Mesenchymal stem cell (in vitro differentiated cells and primary cell): ENCODE data around the gene HPRT1.

Source experiments
- DNase-seq: peaks from one replicate; pipeline ENCODE4 v3.0.0-alpha.2; 2013
- H2AFZ ChIP-seq: one replicate; pipeline ENCODE4 v1.6.1; 2013; ENCODE audit warnings: low read depth, mild to moderate bottlenecking, control low read depth, inconsistent platforms, low read length, moderate library complexity
- H2AK5ac ChIP-seq: 2 replicates; pipeline ENCODE4 v1.6.1; 2013; ENCODE audit warnings: low read length, moderate library complexity, mild to moderate bottlenecking, inconsistent platforms; ENCODE audit not compliant: severe bottlenecking
- H2BK120ac ChIP-seq: one replicate; pipeline ENCODE4 v1.6.1; 2013; ENCODE audit warnings: low read depth, mild to moderate bottlenecking, inconsistent platforms, low read length, moderate library complexity
- H2BK12ac ChIP-seq, 2 experiments: one replicate each; pipeline ENCODE4 v1.6.1; 2013; ENCODE audit warnings: inconsistent platforms in 2 of 2, low read length in 2 of 2, mild to moderate bottlenecking in 2 of 2, moderate library complexity in 2 of 2, control low read depth in 1 of 2
- H2BK15ac ChIP-seq: one replicate; pipeline ENCODE4 v1.6.1; 2013; ENCODE audit warnings: mild to moderate bottlenecking, low read depth, inconsistent platforms; ENCODE audit not compliant: poor library complexity, severe bottlenecking
- H2BK5ac ChIP-seq: 2 replicates; pipeline ENCODE4 v1.6.1; 2013; ENCODE audit warnings: low read depth, mild to moderate bottlenecking, low read length, control low read depth, inconsistent platforms; ENCODE audit not compliant: poor library complexity, severe bottlenecking
- H3K14ac ChIP-seq, 2 experiments: one replicate each; pipeline ENCODE4 v1.6.1; 2013; ENCODE audit warnings: inconsistent platforms in 2 of 2, low read length in 2 of 2, control low read depth in 1 of 2, mild to moderate bottlenecking in 1 of 2, moderate library complexity in 1 of 2
- H3K18ac ChIP-seq, 2 experiments: one replicate each; pipeline ENCODE4 v1.6.1; 2013; ENCODE audit warnings: inconsistent platforms in 2 of 2, low read length in 2 of 2, control low read depth in 1 of 2, low read depth in 1 of 2, mild to moderate bottlenecking in 1 of 2
- H3K23ac ChIP-seq, 2 experiments: one replicate each; pipeline ENCODE4 v1.6.1; 2013; ENCODE audit warnings: inconsistent platforms in 2 of 2, low read length in 2 of 2, mild to moderate bottlenecking in 2 of 2, moderate library complexity in 2 of 2, control low read depth in 1 of 2
- H3K27ac ChIP-seq: 2 replicates; pipeline ENCODE4 v1.5.1; 2013; ENCODE audit warnings: mild to moderate bottlenecking, moderate library complexity, low read length, control low read depth, inconsistent platforms; ENCODE audit not compliant: poor library complexity, severe bottlenecking
- H3K27me3 ChIP-seq, 2 experiments: 2 replicates each; pipeline versions ENCODE4 v1.6.1 to v1.7.0; 2013; ENCODE audit warnings: low read length in 2 of 2, mild to moderate bottlenecking in 2 of 2, moderate library complexity in 2 of 2, control low read depth in 1 of 2, inconsistent platforms in 1 of 2; ENCODE audit not compliant: control insufficient read depth in 1 of 2, insufficient read depth in 1 of 2
- H3K36me3 ChIP-seq, 2 experiments: 2 replicates each; pipeline versions ENCODE4 v1.6.1 to v1.7.0; 2013; ENCODE audit warnings: low read length in 2 of 2, control low read depth in 1 of 2, inconsistent platforms in 1 of 2, low read depth in 1 of 2, mild to moderate bottlenecking in 1 of 2; ENCODE audit not compliant: insufficient read depth in 2 of 2, control insufficient read depth in 1 of 2
- H3K4ac ChIP-seq, 2 experiments: one replicate each; pipeline ENCODE4 v1.6.1; 2013; ENCODE audit warnings: inconsistent platforms in 2 of 2, low read length in 2 of 2, mild to moderate bottlenecking in 2 of 2, moderate library complexity in 2 of 2, control low read depth in 1 of 2, low read depth in 1 of 2
- H3K4me1 ChIP-seq: 2 replicates; pipeline ENCODE4 v1.6.1; 2013; ENCODE audit warnings: low read depth, low read length, control low read depth; ENCODE audit not compliant: control insufficient read depth, insufficient read depth
- H3K4me2 ChIP-seq: 2 replicates; pipeline ENCODE4 v1.6.1; 2013; ENCODE audit warnings: low read length, mild to moderate bottlenecking, inconsistent platforms; ENCODE audit not compliant: poor library complexity, severe bottlenecking
- H3K4me3 ChIP-seq, 2 experiments: 2 replicates each; pipeline versions ENCODE4 v1.5.1 to v1.7.0; 2013; ENCODE audit warnings: low read length in 2 of 2, mild to moderate bottlenecking in 2 of 2, control low read depth in 1 of 2, low read depth in 1 of 2; ENCODE audit not compliant: insufficient read depth in 1 of 2
- H3K79me1 ChIP-seq: replicated peaks from 2 replicates; pipeline ENCODE4 v1.6.1; 2013; ENCODE audit warnings: mild to moderate bottlenecking, control low read depth, low read length, inconsistent platforms; ENCODE audit not compliant: poor library complexity, severe bottlenecking
- H3K9ac ChIP-seq: 2 replicates; pipeline ENCODE4 v1.7.0; 2013; ENCODE audit warnings: mild to moderate bottlenecking, low read length, moderate library complexity
- H3K9me3 ChIP-seq: 2 replicates; pipeline ENCODE4 v1.7.0; 2013; ENCODE audit warnings: mild to moderate bottlenecking, low read length; ENCODE audit not compliant: control insufficient read depth
- H4K8ac ChIP-seq: one replicate; pipeline ENCODE4 v1.6.1; 2013; ENCODE audit warnings: inconsistent platforms, mild to moderate bottlenecking, low read length, moderate library complexity
- H4K91ac ChIP-seq: one replicate; pipeline ENCODE4 v1.6.1; 2013; ENCODE audit warnings: mild to moderate bottlenecking, low read length, inconsistent platforms
- WGBS: methylation state at CpG from one replicate; pipeline ENCODE4 v1.1.7; 2013; ENCODE audit warnings: mixed read lengths; 5-methylcytosine and 5-hydroxymethylcytosine counted together

HPRT1 gene

DNA sequence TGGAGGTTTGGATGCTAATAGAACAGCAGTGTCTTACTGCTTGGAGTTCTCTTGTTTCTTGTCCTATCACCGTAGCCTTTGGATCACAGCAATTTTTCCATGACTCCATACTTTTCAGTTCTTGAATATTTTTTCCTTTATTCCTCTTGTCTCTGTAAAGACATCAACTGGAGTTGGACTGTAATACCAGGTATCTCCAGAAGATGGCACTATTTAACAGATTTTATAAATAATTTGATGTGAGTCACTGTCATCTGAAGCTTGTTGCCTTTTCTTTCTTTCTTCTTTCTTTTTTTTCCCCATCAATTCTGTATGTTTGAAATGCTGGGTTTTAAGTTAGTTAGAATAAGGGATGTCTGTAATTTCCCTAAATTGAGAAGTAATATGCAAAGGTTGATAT lies 24.1 kb downstream of the HPRT1 start:
- no peak overlapping the region for H4K8ac ChIP-seq
- no peak overlapping the region for H3K14ac ChIP-seq
- H3K36me3 ChIP-seq = no peaks in the 10 kb centered on the region
- no peak overlapping the region for H2BK120ac ChIP-seq
- peak; percentile 59 for DNase-seq
- no peaks in the 10 kb centered on the region for H3K9me3 ChIP-seq
- H3K18ac ChIP-seq = no peak overlapping the region
- no peak overlapping the region for H3K23ac ChIP-seq
- no peak overlapping the region for H2AFZ ChIP-seq
- H3K9ac ChIP-seq = peak overlapping the region; percentile 3
- no peak overlapping the region for H3K4me3 ChIP-seq
- H3K4ac ChIP-seq = no peak overlapping the region
- H2BK12ac ChIP-seq = no peak overlapping the region
- no CpG with 5 or more reads among the region's 1 CpG for WGBS
- no peak overlapping the region for H4K91ac ChIP-seq
- H2BK5ac ChIP-seq = no peak overlapping the region
- peaks cover 0 to 9% of the 10 kb centered on the region in 2 experiments for H3K27me3 ChIP-seq
- no peak overlapping the region for H2BK15ac ChIP-seq
- H3K79me1 ChIP-seq = peaks cover 2% of the 10 kb centered on the region
- H3K4me2 ChIP-seq = no peak overlapping the region
- no peak overlapping the region for H3K27ac ChIP-seq
- no peaks in the 10 kb centered on the region for H3K4me1 ChIP-seq
- H2AK5ac ChIP-seq = no peak overlapping the region

DNA sequence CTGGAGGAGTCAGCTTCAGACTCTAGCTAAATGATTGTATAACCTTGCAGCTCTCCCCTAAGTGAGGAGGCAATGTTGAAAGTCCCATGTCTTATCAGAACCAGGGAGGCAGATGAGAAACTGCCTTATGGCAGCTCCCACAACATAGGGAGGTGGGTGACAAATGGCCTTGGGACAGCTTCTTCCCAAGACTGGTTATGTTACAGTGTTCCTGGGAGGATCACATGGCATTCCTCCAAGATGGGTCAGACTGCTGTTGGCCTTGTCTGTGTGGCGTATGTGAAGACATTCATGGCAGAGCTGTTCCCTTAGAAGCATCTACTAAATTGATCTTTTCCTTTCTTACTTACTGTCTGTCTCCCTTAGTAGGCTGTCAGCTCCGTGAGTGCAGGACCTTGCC lies 42.0 kb downstream of the HPRT1 start:
- Histone ChIP-seq H3K23ac (no peak overlapping the region), H3K4me3 (no peak overlapping the region), H3K27me3 (no peaks in the 10 kb centered on the region), H2AFZ (no peak overlapping the region), H2BK12ac (no peak overlapping the region), H3K4me1 (no peaks in the 10 kb centered on the region), H3K4ac (no peak overlapping the region), H2BK5ac (no peak overlapping the region), H2BK15ac (no peak overlapping the region), H3K79me1 (no peaks in the 10 kb centered on the region), H2AK5ac (no peak overlapping the region), H4K91ac (no peak overlapping the region), H3K36me3 (peaks cover 0 to 5% of the 10 kb centered on the region in 2 experiments), H3K14ac (no peak overlapping the region), H3K9ac (no peak overlapping the region), H2BK120ac (no peak overlapping the region), H3K9me3 (no peaks in the 10 kb centered on the region), H3K27ac (no peak overlapping the region), H4K8ac (no peak overlapping the region), H3K4me2 (no peak overlapping the region), H3K18ac (peak overlapping the region in 1 of 2 experiments; percentile 33)
- WGBS = 60% methylated on average over 1 of the region's 2 CpGs
- peak; percentile 57 for DNase-seq

DNA sequence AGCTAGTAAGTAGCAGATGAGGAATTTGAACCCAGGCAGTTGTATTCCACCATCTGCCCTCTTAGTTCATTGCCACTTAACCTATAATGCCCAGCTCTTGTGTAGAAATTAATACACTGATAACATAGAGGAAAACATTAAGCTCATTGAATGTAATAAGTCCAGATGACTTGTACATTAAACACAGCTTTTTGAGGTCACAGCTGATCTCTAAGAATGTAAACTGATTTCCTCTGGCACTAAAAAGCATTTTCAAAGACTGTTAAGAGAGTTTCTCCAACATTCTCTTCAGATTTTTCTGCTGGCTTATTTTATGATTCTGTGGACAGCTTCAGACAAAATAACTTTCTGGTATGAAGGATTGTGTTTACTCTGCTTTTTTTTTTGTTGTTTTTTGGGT lies 42.7 kb downstream of the HPRT1 start:
- Histone ChIP-seq H2BK15ac (no peak overlapping the region), H4K91ac (no peak overlapping the region), H3K14ac (no peak overlapping the region), H3K4me3 (no peak overlapping the region), H3K4ac (no peak overlapping the region), H3K9ac (no peak overlapping the region), H3K4me2 (no peak overlapping the region), H3K36me3 (peaks cover 0 to 5% of the 10 kb centered on the region in 2 experiments), H3K27ac (no peak overlapping the region), H2BK12ac (no peak overlapping the region), H3K27me3 (no peaks in the 10 kb centered on the region), H3K23ac (no peak overlapping the region), H2AFZ (no peak overlapping the region), H4K8ac (no peak overlapping the region), H2BK5ac (no peak overlapping the region), H2AK5ac (no peak overlapping the region), H3K18ac (no peak overlapping the region), H3K9me3 (no peaks in the 10 kb centered on the region), H3K79me1 (no peaks in the 10 kb centered on the region), H2BK120ac (no peak overlapping the region), H3K4me1 (no peaks in the 10 kb centered on the region)
- DNase-seq = peak; percentile 57

DNA sequence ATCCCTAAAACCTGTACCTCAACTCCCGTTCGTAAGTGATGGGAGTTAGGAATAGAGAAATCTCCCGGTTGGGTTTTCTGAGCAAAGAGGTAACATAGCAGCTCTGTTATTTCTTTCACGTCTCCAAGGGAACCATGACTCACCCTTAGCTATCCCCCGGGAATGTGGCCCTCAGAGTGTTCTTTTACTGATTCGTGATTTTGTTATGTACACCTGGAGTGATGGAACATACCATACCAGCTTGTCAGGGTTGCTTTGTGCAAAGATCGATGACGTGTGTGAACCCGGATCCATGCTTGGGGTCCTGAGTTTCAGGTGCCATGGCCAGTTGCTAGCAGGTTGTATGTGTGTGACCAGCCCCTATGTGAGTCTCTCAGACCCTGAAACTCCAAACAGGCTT lies 52.6 kb downstream of the HPRT1 start:
- Histone ChIP-seq H3K18ac (peak overlapping the region; percentile 43 to 48), H3K4me2 (peak overlapping the region; percentile 34), H2BK15ac (no peak overlapping the region), H2AK5ac (no peak overlapping the region), H3K27ac (peak overlapping the region; percentile 86), H4K8ac (peak overlapping the region; percentile 41), H3K9me3 (no peaks in the 10 kb centered on the region), H3K36me3 (no peaks in the 10 kb centered on the region), H2BK5ac (peak overlapping the region; percentile 66), H3K14ac (no peak overlapping the region), H2BK120ac (no peak overlapping the region), H3K23ac (no peak overlapping the region), H3K9ac (no peak overlapping the region), H3K4me3 (no peak overlapping the region), H3K79me1 (no peaks in the 10 kb centered on the region), H2AFZ (no peak overlapping the region), H3K4ac (no peak overlapping the region), H3K4me1 (peaks cover 6% of the 10 kb centered on the region), H3K27me3 (peaks cover 0 to 4% of the 10 kb centered on the region in 2 experiments), H4K91ac (no peak overlapping the region), H2BK12ac (no peak overlapping the region)
- peak; percentile 84 for DNase-seq
- WGBS = 6% methylated on average over 6 of the region's 9 CpGs
